Activated gamma-delta T cell treated with Interleukin-2 at 50 U/mL for 16 hours (primary cell): ENCODE results near the gene RFXAP.

Experiments
- DNase-seq: peaks from one replicate; pipeline ENCODE4 v3.0.0-alpha.2; 2020

Gene RFXAP

GRCh38 chr13:36817996-36818803 is 822 bp upstream of the RFXAP start:
- DNase-seq: no peak

- no peak for DNase-seq
These were observed 693 bp downstream of the RFXAP start for GRCh38 chr13:36819739-36820090.

GRCh38 chr13:36820222-36820621 is 1.2 kb downstream of the RFXAP start:
- DNase-seq: no peak

- DNase-seq: no peak
These were observed 3.8 kb downstream of the RFXAP start for GRCh38 chr13:36822785-36823184.

GRCh38 chr13:36829753-36830152 is 10.7 kb downstream of the RFXAP start:
- no peak for DNase-seq

GRCh38 chr13:36831291-36831690 is 12.3 kb downstream of the RFXAP start:
- DNase-seq: no peak

- no peak for DNase-seq
These were observed 15.3 kb downstream of the RFXAP start for GRCh38 chr13:36834299-36834698.

- no peak for DNase-seq
These were observed 18.5 kb downstream of the RFXAP start for GRCh38 chr13:36837354-36838092.

GRCh38 chr13:36839281-36839680 is 20.3 kb downstream of the RFXAP start:
- no peak for DNase-seq

GRCh38 chr13:36839981-36840380 is 21.0 kb downstream of the RFXAP start:
- no peak for DNase-seq

- no peak for DNase-seq
These were observed 21.8 kb downstream of the RFXAP start for GRCh38 chr13:36840718-36841250.

- DNase-seq: no peak
These were observed 22.4 kb downstream of the RFXAP start for GRCh38 chr13:36841391-36841790.

GRCh38 chr13:36847606-36848005 is 28.6 kb downstream of the RFXAP start:
- DNase-seq: no peak

GRCh38 chr13:36848199-36848982 is 29.4 kb downstream of the RFXAP start:
- no peak for DNase-seq

- no peak for DNase-seq
These were observed 31.9 kb downstream of the RFXAP start for GRCh38 chr13:36850790-36851438.

- DNase-seq: no peak
These were observed 38.2 kb downstream of the RFXAP start for GRCh38 chr13:36857253-36857652.

GRCh38 chr13:36858290-36858689 is 39.3 kb downstream of the RFXAP start:
- no peak for DNase-seq

GRCh38 chr13:36859259-36859658 is 40.2 kb downstream of the RFXAP start:
- DNase-seq: no peak

- no peak for DNase-seq
These were observed 43.1 kb downstream of the RFXAP start for GRCh38 chr13:36862002-36862685.

GRCh38 chr13:36862722-36863121 is 43.7 kb downstream of the RFXAP start:
- DNase-seq: no peak

GRCh38 chr13:36865265-36865664 is 46.2 kb downstream of the RFXAP start:
- no peak for DNase-seq

GRCh38 chr13:36866232-36866631 is 47.2 kb downstream of the RFXAP start:
- no peak for DNase-seq
